Liver (tissue), 9 donors: ENCODE results near the gene KCNIP4. TPM values are rescaled to one million over a fixed set of nuclear protein-coding genes. Genes with fewer than 3 reads are reported as not detected.

Source experiments
- DNase-seq: peaks from one replicate; pipeline ENCODE4 v3.0.0-alpha.2; 2017; ENCODE audit warnings: low spot score
- H3K27ac ChIP-seq, 2 donors: one replicate each; pipeline ENCODE4 v1.7.0; 2013; ENCODE audit warnings: inconsistent platforms in 2 of 2, low read length in 2 of 2, control low read depth in 1 of 2, low read depth in 1 of 2, mild to moderate bottlenecking in 1 of 2
- H3K27me3 ChIP-seq, 4 donors: one replicate each; pipeline versions ENCODE4 v1.6.1 to v1.7.0; 2013; ENCODE audit warnings: low read length in 3 of 4, inconsistent platforms in 1 of 4, mild to moderate bottlenecking in 1 of 4, moderate library complexity in 1 of 4; ENCODE audit not compliant: control insufficient read depth in 4 of 4, insufficient read depth in 4 of 4
- H3K36me3 ChIP-seq, 4 donors: one replicate each; pipeline versions ENCODE4 v1.6.1 to v1.7.0; 2013; ENCODE audit warnings: low read length in 3 of 4, mild to moderate bottlenecking in 3 of 4, low read depth in 1 of 4, moderate library complexity in 1 of 4; ENCODE audit not compliant: control insufficient read depth in 4 of 4, insufficient read depth in 3 of 4
- H3K4me1 ChIP-seq, 4 donors: one replicate each; pipeline versions ENCODE4 v1.6.1 to v1.7.0; 2013; ENCODE audit warnings: low read length in 3 of 4, mild to moderate bottlenecking in 3 of 4, moderate library complexity in 1 of 4; ENCODE audit not compliant: control insufficient read depth in 4 of 4, insufficient read depth in 4 of 4
- H3K4me3 ChIP-seq, 3 donors: one replicate each; pipeline versions ENCODE4 v1.6.1 to v1.7.0; 2013; ENCODE audit warnings: low read length in 3 of 3, control low read depth in 1 of 3, low read depth in 1 of 3, mild to moderate bottlenecking in 1 of 3
- H3K9ac ChIP-seq, 2 donors: one replicate each; pipeline ENCODE4 v1.7.0; 2013; ENCODE audit warnings: low read length in 2 of 2, mild to moderate bottlenecking in 2 of 2, moderate library complexity in 2 of 2, control low read depth in 1 of 2, low read depth in 1 of 2
- H3K9me3 ChIP-seq, 4 donors: one replicate each; pipeline versions ENCODE4 v1.6.1 to v1.7.0; 2013; ENCODE audit warnings: low read length in 3 of 4; ENCODE audit not compliant: control insufficient read depth in 4 of 4
- ATF3 ChIP-seq: IDR thresholded peaks from 2 replicates; pipeline ENCODE4 v1.6.1; 2016; ENCODE audit warnings: antibody characterized with exemption
- CTCF ChIP-seq: fragments of 150-350 bp; IDR thresholded peaks from 2 replicates; pipeline ENCODE4 v1.5.1; 2017; ENCODE audit warnings: improper control_type of control experiment, low read depth, low read length; ENCODE audit not compliant: missing input control
- EGR1 ChIP-seq, 2 donors: IDR thresholded peaks; 2 replicates each; pipeline ENCODE4 v1.6.1; 2016 to 2018; ENCODE audit warnings: antibody characterized with exemption in 2 of 2, low read depth in 2 of 2
- FOXA1 ChIP-seq: IDR thresholded peaks from 2 replicates; pipeline ENCODE4 v1.6.1; 2016; ENCODE audit warnings: antibody characterized with exemption
- FOXA2 ChIP-seq: IDR thresholded peaks from 2 replicates; pipeline ENCODE4 v1.6.1; 2016; ENCODE audit warnings: antibody characterized with exemption
- GABPA ChIP-seq, 2 donors: IDR thresholded peaks in 1 of 2; conservative IDR thresholded peaks in 1 of 2; 2 replicates each; pipeline ENCODE4 v1.6.1; 2016; ENCODE audit warnings: antibody characterized with exemption in 2 of 2, mild to moderate bottlenecking in 1 of 2, moderate library complexity in 1 of 2
- HNF4A ChIP-seq, 2 donors: conservative IDR thresholded peaks; 2 replicates each; pipeline ENCODE4 v1.6.1; 2016; ENCODE audit warnings: antibody characterized with exemption in 2 of 2, mild to moderate bottlenecking in 2 of 2
- HNF4G ChIP-seq: IDR thresholded peaks from 2 replicates; pipeline ENCODE4 v1.6.1; 2016; ENCODE audit warnings: antibody characterized with exemption
- JUND ChIP-seq, 2 donors: IDR thresholded peaks; 2 replicates each; pipeline ENCODE4 v1.6.1; 2016; ENCODE audit warnings: antibody characterized with exemption in 2 of 2
- MAX ChIP-seq: IDR thresholded peaks from 2 replicates; pipeline ENCODE4 v1.6.1; 2016; ENCODE audit warnings: antibody characterized with exemption
- NR2F2 ChIP-seq: IDR thresholded peaks from 2 replicates; pipeline ENCODE4 v1.6.1; 2016; ENCODE audit warnings: antibody characterized with exemption
- RAD21 ChIP-seq, 2 donors: IDR thresholded peaks; 2 replicates each; pipeline ENCODE4 v1.6.1; 2016; ENCODE audit warnings: antibody characterized with exemption in 2 of 2, mild to moderate bottlenecking in 2 of 2
- REST ChIP-seq: IDR thresholded peaks from 2 replicates; pipeline ENCODE4 v1.6.1; 2016; ENCODE audit warnings: antibody characterized with exemption, mild to moderate bottlenecking
- RXRA ChIP-seq, 2 donors: IDR thresholded peaks; 2 replicates each; pipeline ENCODE4 v1.6.1; 2017 to 2018; ENCODE audit warnings: antibody characterized with exemption in 2 of 2, mild to moderate bottlenecking in 1 of 2
- SP1 ChIP-seq: IDR thresholded peaks from 2 replicates; pipeline ENCODE4 v1.6.1; 2018; ENCODE audit warnings: antibody characterized with exemption, mild to moderate bottlenecking
- TAF1 ChIP-seq: conservative IDR thresholded peaks from 2 replicates; pipeline ENCODE4 v1.6.1; 2016; ENCODE audit warnings: antibody characterized with exemption, mild to moderate bottlenecking
- YY1 ChIP-seq: IDR thresholded peaks from 2 replicates; pipeline ENCODE4 v1.6.1; 2016; ENCODE audit warnings: antibody characterized with exemption, mild to moderate bottlenecking
- ZBTB33 ChIP-seq: IDR thresholded peaks from 2 replicates; pipeline ENCODE4 v1.6.1; 2016; ENCODE audit warnings: antibody characterized with exemption
- WGBS: extraction: QIAGEN DNeasy Blood & Tissue Kit; methylation state at CpG from one replicate; pipeline ENCODE4 v1.1.7; 2013; 5-methylcytosine and 5-hydroxymethylcytosine counted together
- polyA plus RNA-seq, 2 donors: library from polyadenylated mRNA; stranded (reverse) in 1 of 2; unstranded in 1 of 2; fragments of 200-250 nt in 1 of 2; fragments of >200 nt in 1 of 2; fragmentation: Nextera tagmentation in 1 of 2; extraction: Ambion mirVana in 1 of 2; gene quantifications; one replicate each; pipeline versions ENCODE4 v1.2.1 to v1.2.3, GENCODE V29; 2013 to 2015
- total RNA-seq, 2 donors: library from RNA; depleted of rRNA; stranded (reverse); fragments of >200 nt; gene quantifications; one replicate each; pipeline ENCODE4 v1.2.3, GENCODE V29; 2014
- donor health status: healthy.
- donor health status: healthy.
- donor health status: healthy.
- donor health status: healthy.
- donor health status: healthy.

KCNIP4 gene
- total and polyA plus RNA-seq, 4 donors: 0.08 to 0.14 TPM; not detected in 2

- TF ChIP-seq REST: no peak
- TF ChIP-seq ATF3: no peak
- no peak for TF ChIP-seq EGR1 (IDR thresholded peaks at IDR 0.05; ENCODE audit: low read depth in 2 of 2)
- no peak for TF ChIP-seq RAD21 (IDR thresholded peaks at IDR 0.05)
These were observed 938.6 kb downstream of the KCNIP4 start (continued) for GRCh38 chr4:21009956-21010355.

- Histone ChIP-seq H3K9ac (no peak overlapping the region), H3K27ac (no peak overlapping the region), H3K4me3 (no peak overlapping the region), H3K4me1 (no peaks in the 10 kb centered on the region), H3K27me3 (no peaks in the 10 kb centered on the region), H3K36me3 (no peaks in the 10 kb centered on the region), H3K9me3 (peaks cover 0 to 3% (median 0%) of the 10 kb centered on the region in 4 donors)
- WGBS: 78% methylated on average over 4 of the region's 4 CpGs
- TF ChIP-seq HNF4A (conservative IDR thresholded peaks at IDR 0.05) (no peak), RAD21 (IDR thresholded peaks at IDR 0.05) (no peak), NR2F2 (no peak), YY1 (no peak), RXRA (IDR thresholded peaks at IDR 0.05) (no peak), FOXA1 (no peak), ZBTB33 (no peak), CTCF (no peak), GABPA (IDR thresholded peaks at IDR 0.05 in 1 of 2, conservative IDR thresholded peaks at IDR 0.05 in 1 of 2) (no peak), FOXA2 (no peak), EGR1 (IDR thresholded peaks at IDR 0.05; ENCODE audit: low read depth in 2 of 2) (no peak), TAF1 (no peak), REST (no peak), JUND (IDR thresholded peaks at IDR 0.05) (no peak), SP1 (no peak), MAX (no peak), ATF3 (no peak), HNF4G (no peak)
- no peak for DNase-seq
These were observed 942.9 kb downstream of the KCNIP4 start for GRCh38 chr4:21005647-21006046.
